HEK293T (cell line): ENCODE results near the gene ATP8A1.

Source experiments
- ARNT ChIP-seq: fragments of 450-650 bp; IDR thresholded peaks from 2 replicates; pipeline ENCODE4 v1.6.1; 2017; ENCODE audit warnings: mild to moderate bottlenecking
- BHLHE40 ChIP-seq: fragments of 450-650 bp; IDR thresholded peaks from 2 replicates; pipeline ENCODE4 v1.6.1; 2016; ENCODE audit warnings: mild to moderate bottlenecking, moderate library complexity, borderline replicate concordance
- CTBP1 ChIP-seq: fragments of 450-650 bp; IDR thresholded peaks from 2 replicates; pipeline ENCODE4 v1.6.1; 2016; ENCODE audit warnings: borderline replicate concordance
- ELF4 ChIP-seq: fragments of 450-650 bp; IDR thresholded peaks from 2 replicates; pipeline ENCODE4 v1.6.1; 2017; ENCODE audit warnings: antibody characterized with exemption
- FOXK2 ChIP-seq: fragments of 450-650 bp; IDR thresholded peaks from 2 replicates; pipeline ENCODE4 v1.6.1; 2016; ENCODE audit warnings: mild to moderate bottlenecking
- FOXM1 ChIP-seq: fragments of 450-650 bp; IDR thresholded peaks from 2 replicates; pipeline ENCODE4 v1.6.1; 2017; ENCODE audit warnings: mild to moderate bottlenecking, borderline replicate concordance
- HDGF ChIP-seq: fragments of 450-650 bp; IDR thresholded peaks from 2 replicates; pipeline ENCODE4 v1.6.1; 2017; ENCODE audit warnings: antibody characterized with exemption, borderline replicate concordance
- LEF1 ChIP-seq: fragments of 450-650 bp; IDR thresholded peaks from 2 replicates; pipeline ENCODE4 v1.6.1; 2017; ENCODE audit warnings: mild to moderate bottlenecking, borderline replicate concordance
- NFRKB ChIP-seq: fragments of 450-650 bp; IDR thresholded peaks from 2 replicates; pipeline ENCODE4 v1.6.1; 2016; ENCODE audit warnings: mild to moderate bottlenecking, moderate library complexity
- SP1 ChIP-seq: fragments of 450-650 bp; IDR thresholded peaks from 2 replicates; pipeline ENCODE4 v1.6.1; 2017
- SUZ12 ChIP-seq: fragments of 450-650 bp; IDR thresholded peaks from 2 replicates; pipeline ENCODE4 v1.6.1; 2016; ENCODE audit warnings: mild to moderate bottlenecking
- TARDBP ChIP-seq: fragments of 450-650 bp; IDR thresholded peaks from 2 replicates; pipeline ENCODE4 v1.6.1; 2016
- ZNF384 ChIP-seq: fragments of 450-650 bp; IDR thresholded peaks from 2 replicates; pipeline ENCODE4 v1.6.1; 2016
- TF ChIP-seq, protein P1 (sequence below): fragments of 450-650 bp; IDR thresholded peaks from 2 replicates; pipeline ENCODE4 v1.6.1; 2016

DNA sequence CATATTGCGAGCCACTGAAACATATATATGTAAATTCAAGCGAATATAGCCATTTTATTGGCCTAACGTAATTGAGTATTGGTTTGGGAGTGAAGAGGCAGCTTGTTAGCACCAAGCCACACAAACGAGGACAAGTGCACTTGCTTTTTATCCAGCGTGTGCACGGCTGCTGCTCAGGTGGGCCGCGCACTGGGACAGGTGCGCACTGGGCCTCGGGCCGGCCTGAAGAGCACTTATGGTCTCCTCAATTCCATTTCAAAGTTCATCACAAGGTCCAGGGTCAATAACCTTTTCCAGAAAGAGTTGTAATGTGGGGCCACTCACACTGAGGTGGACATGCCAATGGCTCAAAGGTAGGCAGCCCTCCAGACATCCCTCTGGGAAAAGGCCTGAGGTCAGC, 95.9 kb downstream of the ATP8A1 start:
- TF ChIP-seq TARDBP (no peak), SP1 (no peak), ELF4 (no peak), FOXM1 (no peak), ZNF384 (no peak), BHLHE40 (no peak), HDGF (no peak), SUZ12 (no peak), CTBP1 (no peak), FOXK2 (no peak), ARNT (no peak), LEF1 (no peak), NFRKB (no peak)
- TF ChIP-seq, protein P1, sequence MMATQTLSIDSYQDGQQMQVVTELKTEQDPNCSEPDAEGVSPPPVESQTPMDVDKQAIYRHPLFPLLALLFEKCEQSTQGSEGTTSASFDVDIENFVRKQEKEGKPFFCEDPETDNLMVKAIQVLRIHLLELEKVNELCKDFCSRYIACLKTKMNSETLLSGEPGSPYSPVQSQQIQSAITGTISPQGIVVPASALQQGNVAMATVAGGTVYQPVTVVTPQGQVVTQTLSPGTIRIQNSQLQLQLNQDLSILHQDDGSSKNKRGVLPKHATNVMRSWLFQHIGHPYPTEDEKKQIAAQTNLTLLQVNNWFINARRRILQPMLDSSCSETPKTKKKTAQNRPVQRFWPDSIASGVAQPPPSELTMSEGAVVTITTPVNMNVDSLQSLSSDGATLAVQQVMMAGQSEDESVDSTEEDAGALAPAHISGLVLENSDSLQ, result no peak
